ENCODE measurements around the gene FSHR.

The FSHR gene

DNA sequence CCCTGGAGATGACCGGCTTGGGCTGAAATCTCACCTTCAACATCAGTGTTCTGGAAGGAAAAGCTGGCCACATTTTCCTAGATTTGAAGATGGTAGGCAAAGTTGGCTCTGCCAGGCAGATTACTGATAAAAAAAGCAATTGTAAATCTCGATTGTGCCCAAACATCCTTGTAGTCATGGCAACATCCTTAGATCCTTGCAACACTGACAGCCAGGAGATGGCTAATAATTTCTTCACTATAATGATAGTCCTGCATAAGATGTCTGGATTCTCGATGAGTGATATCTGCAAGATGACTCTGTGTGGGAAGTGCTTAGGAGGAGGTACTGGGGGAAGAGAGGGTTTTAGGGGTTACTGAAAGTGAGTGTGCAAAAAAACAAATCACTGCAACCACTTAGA, 149.1 kb downstream of the FSHR start:
- Histone ChIP-seq H3K79me2 (ENCODE audit: insufficient read depth, low read length) (no peaks in the 10 kb centered on the region), H3K4me2 (ENCODE audit: low read depth, low read length, poor library complexity, severe bottlenecking) (no peak overlapping the region), H3K4me3 (ENCODE audit: low read length, poor library complexity, severe bottlenecking) (no peak overlapping the region), H3K27me3 (ENCODE audit: insufficient read depth, low read length, poor library complexity, severe bottlenecking) (no peaks in the 10 kb centered on the region), H3F3A (ENCODE audit: low read depth) (no peaks in the 10 kb centered on the region), H2AFZ (ENCODE audit: low read length) (no peak overlapping the region), H4K20me1 (ENCODE audit: insufficient read depth, low read length, poor library complexity, severe bottlenecking) (no peaks in the 10 kb centered on the region), H3K36me3 (ENCODE audit: insufficient read depth, low read length) (no peaks in the 10 kb centered on the region), H3K9me3 (ENCODE audit: insufficient read depth, low read depth, low read length) (no peaks in the 10 kb centered on the region), H3K9ac (ENCODE audit: low read depth, low read length, poor library complexity, severe bottlenecking) (no peak overlapping the region), H3K4me1 (ENCODE audit: insufficient read depth, low read length, poor library complexity, severe bottlenecking) (no peaks in the 10 kb centered on the region), H3K9me2 (replicated peaks; ENCODE audit: low read depth, low read length) (no peaks in the 10 kb centered on the region)
- TF ChIP-seq, protein P1, sequence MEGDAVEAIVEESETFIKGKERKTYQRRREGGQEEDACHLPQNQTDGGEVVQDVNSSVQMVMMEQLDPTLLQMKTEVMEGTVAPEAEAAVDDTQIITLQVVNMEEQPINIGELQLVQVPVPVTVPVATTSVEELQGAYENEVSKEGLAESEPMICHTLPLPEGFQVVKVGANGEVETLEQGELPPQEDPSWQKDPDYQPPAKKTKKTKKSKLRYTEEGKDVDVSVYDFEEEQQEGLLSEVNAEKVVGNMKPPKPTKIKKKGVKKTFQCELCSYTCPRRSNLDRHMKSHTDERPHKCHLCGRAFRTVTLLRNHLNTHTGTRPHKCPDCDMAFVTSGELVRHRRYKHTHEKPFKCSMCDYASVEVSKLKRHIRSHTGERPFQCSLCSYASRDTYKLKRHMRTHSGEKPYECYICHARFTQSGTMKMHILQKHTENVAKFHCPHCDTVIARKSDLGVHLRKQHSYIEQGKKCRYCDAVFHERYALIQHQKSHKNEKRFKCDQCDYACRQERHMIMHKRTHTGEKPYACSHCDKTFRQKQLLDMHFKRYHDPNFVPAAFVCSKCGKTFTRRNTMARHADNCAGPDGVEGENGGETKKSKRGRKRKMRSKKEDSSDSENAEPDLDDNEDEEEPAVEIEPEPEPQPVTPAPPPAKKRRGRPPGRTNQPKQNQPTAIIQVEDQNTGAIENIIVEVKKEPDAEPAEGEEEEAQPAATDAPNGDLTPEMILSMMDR (conservative IDR thresholded peaks at IDR 0.05; ENCODE audit: low read length) = no peak
- no peak for TF ChIP-seq EZH2phosphoT487 (IDR thresholded peaks at IDR 0.05; ENCODE audit: borderline replicate concordance)

DNA sequence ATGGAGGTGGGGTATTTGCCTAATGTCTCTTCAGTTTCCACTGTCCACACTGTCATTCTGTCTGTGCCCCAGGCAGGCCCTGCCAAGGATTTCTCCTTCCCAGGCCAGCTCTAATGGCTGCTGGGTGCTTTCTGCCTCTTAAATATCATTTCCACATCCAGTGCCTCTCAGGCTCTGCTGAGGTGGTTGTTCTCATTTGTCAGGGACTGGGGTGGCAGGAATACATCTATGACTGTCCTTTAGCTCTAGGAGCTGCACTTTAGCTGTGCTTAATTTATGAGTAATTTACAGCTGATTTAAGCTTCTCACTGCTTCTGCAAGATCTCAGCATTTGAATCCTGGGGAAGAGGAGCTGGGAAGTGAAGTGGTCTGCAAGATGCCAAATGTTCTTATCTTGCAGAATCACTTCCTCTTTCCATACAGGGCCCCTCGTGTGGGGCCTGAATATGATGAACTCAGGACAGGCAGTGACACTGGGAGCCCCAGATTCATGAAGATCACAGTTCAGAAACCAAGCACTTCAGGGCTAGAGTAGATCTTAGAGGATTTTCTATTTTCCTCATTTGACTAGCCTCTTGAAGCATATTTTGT, 150.2 kb downstream of the FSHR start:
- no peak overlapping the region for H3K4me3 ChIP-seq (ENCODE audit: low read length, poor library complexity, severe bottlenecking)
- H2AFZ ChIP-seq (ENCODE audit: low read length) = no peak overlapping the region
- TF ChIP-seq EZH2phosphoT487 (IDR thresholded peaks at IDR 0.05; ENCODE audit: borderline replicate concordance) = no peak
- TF ChIP-seq, protein P1 (conservative IDR thresholded peaks at IDR 0.05; ENCODE audit: low read length) = no peak
- H3K4me1 ChIP-seq (ENCODE audit: insufficient read depth, low read length, poor library complexity, severe bottlenecking) = no peaks in the 10 kb centered on the region
- no peaks in the 10 kb centered on the region for H3K79me2 ChIP-seq (ENCODE audit: insufficient read depth, low read length)
- no peaks in the 10 kb centered on the region for H3K9me2 ChIP-seq (replicated peaks; ENCODE audit: low read depth, low read length)
- H3K9ac ChIP-seq (ENCODE audit: low read depth, low read length, poor library complexity, severe bottlenecking) = no peak overlapping the region
- no peaks in the 10 kb centered on the region for H3K27me3 ChIP-seq (ENCODE audit: insufficient read depth, low read length, poor library complexity, severe bottlenecking)
- no peak overlapping the region for H3K4me2 ChIP-seq (ENCODE audit: low read depth, low read length, poor library complexity, severe bottlenecking)
- no peaks in the 10 kb centered on the region for H3K36me3 ChIP-seq (ENCODE audit: insufficient read depth, low read length)
- H3F3A ChIP-seq (ENCODE audit: low read depth) = no peaks in the 10 kb centered on the region
- H4K20me1 ChIP-seq (ENCODE audit: insufficient read depth, low read length, poor library complexity, severe bottlenecking) = no peaks in the 10 kb centered on the region
- H3K9me3 ChIP-seq (ENCODE audit: insufficient read depth, low read depth, low read length) = no peaks in the 10 kb centered on the region

DNA sequence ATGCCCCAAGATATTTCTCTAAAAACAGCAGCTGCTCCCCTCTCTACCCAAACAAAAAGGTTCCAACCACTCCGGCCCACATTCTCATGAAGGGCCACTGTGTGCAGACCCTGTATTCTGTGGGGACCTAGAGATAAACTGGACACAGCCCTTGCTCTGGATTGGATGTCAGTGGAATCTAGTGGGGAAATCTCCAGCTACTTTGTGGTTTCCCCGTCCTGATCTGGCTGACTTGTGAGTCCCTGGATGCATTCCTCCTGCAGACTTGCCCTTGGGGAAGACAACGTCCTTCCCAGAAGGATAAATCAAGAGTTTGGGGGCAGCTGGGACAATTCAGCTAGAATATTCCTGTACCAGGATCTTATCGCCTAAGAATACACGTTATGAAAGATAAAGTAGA, 151.1 kb downstream of the FSHR start:
- H3K9ac ChIP-seq (ENCODE audit: low read depth, low read length, poor library complexity, severe bottlenecking) = no peak overlapping the region
- H3K4me2 ChIP-seq (ENCODE audit: low read depth, low read length, poor library complexity, severe bottlenecking) = no peak overlapping the region
- H3F3A ChIP-seq (ENCODE audit: low read depth) = no peaks in the 10 kb centered on the region
- no peaks in the 10 kb centered on the region for H3K27me3 ChIP-seq (ENCODE audit: insufficient read depth, low read length, poor library complexity, severe bottlenecking)
- H3K4me1 ChIP-seq (ENCODE audit: insufficient read depth, low read length, poor library complexity, severe bottlenecking) = no peaks in the 10 kb centered on the region
- no peaks in the 10 kb centered on the region for H3K9me3 ChIP-seq (ENCODE audit: insufficient read depth, low read depth, low read length)
- H3K4me3 ChIP-seq (ENCODE audit: low read length, poor library complexity, severe bottlenecking) = no peak overlapping the region
- H3K9me2 ChIP-seq (replicated peaks; ENCODE audit: low read depth, low read length) = no peaks in the 10 kb centered on the region
- no peaks in the 10 kb centered on the region for H4K20me1 ChIP-seq (ENCODE audit: insufficient read depth, low read length, poor library complexity, severe bottlenecking)
- H3K36me3 ChIP-seq (ENCODE audit: insufficient read depth, low read length) = no peaks in the 10 kb centered on the region
- no peaks in the 10 kb centered on the region for H3K79me2 ChIP-seq (ENCODE audit: insufficient read depth, low read length)
- TF ChIP-seq EZH2phosphoT487 (IDR thresholded peaks at IDR 0.05; ENCODE audit: borderline replicate concordance) = no peak
- TF ChIP-seq, protein P1 (conservative IDR thresholded peaks at IDR 0.05; ENCODE audit: low read length) = no peak
- no peak overlapping the region for H2AFZ ChIP-seq (ENCODE audit: low read length)
